Right forelimb (tissue), 1 donor: Measurements from ENCODE around the gene COG7.
A peak's percentile ranks its signal among the peaks of the same experiment; 100 is the strongest.

ENCODE experiments used
- DNase-seq: peaks from one replicate; pipeline ENCODE4 v3.0.0-alpha.2; 2018

COG7 gene

GRCh38 chr16:23452572-23453337 lies at the start of gene COG7:
Gene COG7 (minus strand): TSS chr16:23453189. CDS start chr16:23452994, 195 bp downstream.
- DNase-seq = peak; percentile 97

GRCh38 chr16:23502466-23502865 lies 49.5 kb upstream of the COG7 start:
- no peak for DNase-seq

- DNase-seq = no peak
Measured at GRCh38 chr16:23501291-23501690, 48.3 kb upstream of the COG7 start.

- no peak for DNase-seq
Measured at GRCh38 chr16:23500862-23501225, 47.9 kb upstream of the COG7 start.

- DNase-seq = no peak
Measured at GRCh38 chr16:23500212-23500861, 47.3 kb upstream of the COG7 start.

- no peak for DNase-seq
Measured at GRCh38 chr16:23499801-23500200, 46.8 kb upstream of the COG7 start.

- DNase-seq = no peak
Measured at GRCh38 chr16:23498863-23499262, 45.9 kb upstream of the COG7 start.

GRCh38 chr16:23497543-23497868 lies 44.5 kb upstream of the COG7 start:
- DNase-seq = no peak

GRCh38 chr16:23496821-23497542 lies 44.0 kb upstream of the COG7 start:
- no peak for DNase-seq

GRCh38 chr16:23495671-23496070 lies 42.7 kb upstream of the COG7 start:
- no peak for DNase-seq

GRCh38 chr16:23494188-23494587 lies 41.2 kb upstream of the COG7 start:
- DNase-seq = no peak

GRCh38 chr16:23491490-23492391 lies 38.8 kb upstream of the COG7 start:
- no peak for DNase-seq

GRCh38 chr16:23486480-23486879 lies 33.5 kb upstream of the COG7 start:
- peak; percentile 7 for DNase-seq

- peak; percentile 13 for DNase-seq
Measured at GRCh38 chr16:23485841-23486240, 32.9 kb upstream of the COG7 start.

GRCh38 chr16:23485257-23485614 lies 32.2 kb upstream of the COG7 start:
- DNase-seq = no peak

- no peak for DNase-seq
Measured at GRCh38 chr16:23484510-23485256, 31.7 kb upstream of the COG7 start.

GRCh38 chr16:23483492-23483891 lies 30.5 kb upstream of the COG7 start:
- peak; percentile 10 for DNase-seq

GRCh38 chr16:23482778-23483177 lies 29.8 kb upstream of the COG7 start:
- peak; percentile 24 for DNase-seq

- DNase-seq = no peak
Measured at GRCh38 chr16:23480257-23480656, 27.3 kb upstream of the COG7 start.

- no peak for DNase-seq
Measured at GRCh38 chr16:23479138-23479537, 26.1 kb upstream of the COG7 start.

GRCh38 chr16:23478566-23478965 lies 25.6 kb upstream of the COG7 start:
- no peak for DNase-seq

- DNase-seq = no peak
Measured at GRCh38 chr16:23476289-23476688, 23.3 kb upstream of the COG7 start.
